HG03025 (cell line): ENCODE data around the gene CHST13.
"Not testable (repeated sequence)": the region's sequence is repeated elsewhere in the genome, so short reads cannot be mapped to it uniquely, and the experiment has no call there.

Source experiments
- ATAC-seq: cut with Tn5 transposase; IDR thresholded peaks from one replicate; pipeline ENCODE4 v1.9.1; 2021; ENCODE audit warnings: mild to moderate bottlenecking, moderate library complexity; ENCODE audit not compliant: unreplicated experiment, low FRiP score

The CHST13 gene

GRCh38 chr3:126524429-126524988 is 554 bp downstream of the CHST13 start:
- ATAC-seq, result no peak

GRCh38 chr3:126525091-126525852 is 1.3 kb downstream of the CHST13 start:
- no peak for ATAC-seq

GRCh38 chr3:126525853-126526667 is 2.1 kb downstream of the CHST13 start:
- no peak for ATAC-seq

GRCh38 chr3:126526668-126527005 is 2.7 kb downstream of the CHST13 start:
- ATAC-seq, result no peak

- ATAC-seq, result no peak
These were observed 3.1 kb downstream of the CHST13 start for GRCh38 chr3:126527006-126527405.

- ATAC-seq, result no peak
These were observed 3.7 kb downstream of the CHST13 start for GRCh38 chr3:126527455-126528211.

GRCh38 chr3:126528419-126528799 is 4.5 kb downstream of the CHST13 start:
- ATAC-seq, result no peak

- no peak for ATAC-seq
These were observed 5.0 kb downstream of the CHST13 start for GRCh38 chr3:126528800-126529541.

GRCh38 chr3:126529585-126530170 is 5.7 kb downstream of the CHST13 start:
- no peak for ATAC-seq

GRCh38 chr3:126530171-126531050 is 6.5 kb downstream of the CHST13 start:
- no peak for ATAC-seq

- no peak for ATAC-seq
These were observed 7.0 kb downstream of the CHST13 start for GRCh38 chr3:126531051-126531330.

- no peak for ATAC-seq
These were observed 9.6 kb downstream of the CHST13 start for GRCh38 chr3:126533506-126533905.

- not testable (repeated sequence) for ATAC-seq
These were observed 10.8 kb downstream of the CHST13 start for GRCh38 chr3:126534716-126535115.

GRCh38 chr3:126535636-126536035 is 11.7 kb downstream of the CHST13 start:
- no peak for ATAC-seq

GRCh38 chr3:126536126-126536525 is 12.2 kb downstream of the CHST13 start:
- no peak for ATAC-seq

- no peak for ATAC-seq
These were observed 13.3 kb downstream of the CHST13 start for GRCh38 chr3:126537116-126537729.

GRCh38 chr3:126537730-126538281 is 13.9 kb downstream of the CHST13 start:
- ATAC-seq, result no peak

GRCh38 chr3:126538316-126538715 is 14.4 kb downstream of the CHST13 start:
- ATAC-seq, result no peak
